HCT116 (cell line): Measurements from ENCODE around the gene SLC27A5. TPM values are rescaled to one million over a fixed set of nuclear protein-coding genes. Genes with fewer than 3 reads are reported as not detected.

Experiments
- ATAC-seq: fragments of 200-7000 bp; cut with Tn5 transposase; 2 replicates; pipeline ENCODE4 v1.9.1; 2020; ENCODE audit warnings: mild to moderate bottlenecking, moderate library complexity
- BruUV-seq: library from RNA; stranded (reverse); fragments of 400-500 nt; replicated peaks from 2 replicates; lab custom pipeline; 2021; lab: Mats Ljungman, UMichigan
- CTCF ChIA-PET: fragments of 300-600 bp; sonication (Branson Sonifier 250); formaldehyde crosslinking; loops from one replicate; lab custom pipeline; 2021; ENCODE audit warnings: antibody characterized with exemption; lab: Charles Lee
- POLR2A ChIA-PET: fragments of 300-600, 350-600 bp; sonication (Branson Sonifier 250); formaldehyde crosslinking; loops from one replicate; lab custom pipeline; 2021; ENCODE audit warnings: antibody characterized with exemption; lab: Charles Lee
- RAD21 ChIA-PET, 2 experiments: fragments of 300-600 bp; sonication (Branson Sonifier 250); formaldehyde crosslinking; loops; one replicate each; lab custom pipeline; 2023; ENCODE audit warnings: low total read pairs in 2 of 2; ENCODE audit not compliant: uncharacterized antibody in 2 of 2, unreplicated experiment in 2 of 2, low non-redundant PET in 1 of 2; lab: Charles Lee
- DNase-seq: peaks from one replicate; pipeline ENCODE4 v3.0.0-alpha.2; 2010; ENCODE audit warnings: low read depth, low spot score
- H2AFZ ChIP-seq: fragments of 200-600 bp; shearing (Covaris generic), sonication (generic); 2 replicates; pipeline ENCODE4 v1.6.1; 2017; ENCODE audit warnings: low read depth, mixed run types, mixed read lengths, antibody characterized with exemption, low read length; ENCODE audit not compliant: poor library complexity, severe bottlenecking
- H3K27ac ChIP-seq: 2 replicates; pipeline ENCODE4 v1.5.1; 2012; ENCODE audit warnings: low read depth, low read length
- H3K27me3 ChIP-seq: fragments of 200-600 bp; sonication (generic); 2 replicates; pipeline ENCODE4 v1.6.1; 2016; ENCODE audit warnings: mixed run types, low read length, mixed read lengths; ENCODE audit not compliant: insufficient read depth
- H3K36me3 ChIP-seq, 2 experiments: fragments of 200-500 bp in 1 of 2; fragments of 200-600 bp in 1 of 2; sonication (Bioruptor generic) in 1 of 2; sonication (generic) in 1 of 2; 2 replicates each; pipeline versions ENCODE4 v1.5.1 to v1.6.1; 2014 to 2016; ENCODE audit warnings: low read length in 2 of 2, inconsistent platforms in 1 of 2, mixed read lengths in 1 of 2, mixed run types in 1 of 2; ENCODE audit not compliant: insufficient read depth in 2 of 2, control insufficient read depth in 1 of 2
- H3K4me1 ChIP-seq, 2 experiments: fragments of 200-600 bp in 1 of 2; sonication (generic) in 1 of 2; 2 replicates each; pipeline versions ENCODE4 v1.5.1 to v1.6.1; 2012 to 2017; ENCODE audit warnings: low read length in 2 of 2, inconsistent platforms in 1 of 2, mild to moderate bottlenecking in 1 of 2, mixed read lengths in 1 of 2, mixed run types in 1 of 2, moderate library complexity in 1 of 2; ENCODE audit not compliant: insufficient read depth in 2 of 2, control insufficient read depth in 1 of 2
- H3K4me2 ChIP-seq: fragments of 200-600 bp; sonication (generic); 2 replicates; pipeline ENCODE4 v1.6.1; 2017; ENCODE audit warnings: mixed run types, low read length, mixed read lengths
- H3K4me3 ChIP-seq, 2 experiments: fragments of 200-600 bp in 1 of 2; sonication (generic) in 1 of 2; replicated peaks in 1 of 2; 2 replicates each; pipeline ENCODE4 v1.5.1; 2011 to 2016; ENCODE audit warnings: low read length in 2 of 2, control low read depth in 1 of 2, low read depth in 1 of 2, mild to moderate bottlenecking in 1 of 2, mixed read lengths in 1 of 2, mixed run types in 1 of 2
- H3K79me2 ChIP-seq: fragments of 200-600 bp; sonication (generic); 2 replicates; pipeline ENCODE4 v1.6.1; 2017; ENCODE audit warnings: mild to moderate bottlenecking, mixed run types, low read length, moderate library complexity, mixed read lengths; ENCODE audit not compliant: insufficient read depth
- H3K9ac ChIP-seq: fragments of 200-600 bp; sonication (generic); 2 replicates; pipeline ENCODE4 v1.6.1; 2016; ENCODE audit warnings: low read length, mixed read lengths
- H3K9me2 ChIP-seq: fragments of 200-600 bp; sonication (generic), shearing (Covaris generic); 2 replicates; pipeline ENCODE4 v1.6.1; 2017; ENCODE audit warnings: mixed run types, mild to moderate bottlenecking, moderate library complexity; ENCODE audit not compliant: insufficient read depth
- H3K9me3 ChIP-seq, 2 experiments: fragments of 200-500 bp in 1 of 2; fragments of 200-600 bp in 1 of 2; sonication (Bioruptor generic) in 1 of 2; sonication (generic) in 1 of 2; 2 replicates each; pipeline ENCODE4 v1.6.1; 2014 to 2017; ENCODE audit warnings: low read length in 2 of 2, mixed read lengths in 2 of 2, inconsistent platforms in 1 of 2, low read depth in 1 of 2, mild to moderate bottlenecking in 1 of 2, mixed run types in 1 of 2, moderate library complexity in 1 of 2; ENCODE audit not compliant: control insufficient read depth in 1 of 2, insufficient read depth in 1 of 2
- H4K20me1 ChIP-seq: fragments of 200-600 bp; sonication (generic), shearing (Covaris generic); 2 replicates; pipeline ENCODE4 v1.6.1; 2017; ENCODE audit warnings: mixed run types, mild to moderate bottlenecking, moderate library complexity; ENCODE audit not compliant: insufficient read depth
- ATF3 ChIP-seq: IDR thresholded peaks from 2 replicates; pipeline ENCODE4 v1.6.1; 2012
- CTCF ChIP-seq, 3 experiments: fragments of 200-600 bp in 1 of 3; sonication (generic) in 1 of 3; IDR thresholded peaks in 2 of 3; conservative IDR thresholded peaks in 1 of 3; 2 replicates each; pipeline ENCODE4 v1.5.1; 2012 to 2017; ENCODE audit warnings: low read depth in 2 of 3, low read length in 2 of 3, antibody characterized with exemption in 1 of 3, borderline replicate concordance in 1 of 3, control low read depth in 1 of 3, mild to moderate bottlenecking in 1 of 3, mixed read lengths in 1 of 3, mixed run types in 1 of 3, moderate library complexity in 1 of 3; ENCODE audit not compliant: insufficient read depth in 1 of 3
- EGR1 ChIP-seq: IDR thresholded peaks from 2 replicates; pipeline ENCODE4 v1.6.1; 2012; ENCODE audit warnings: low read depth
- EZH2 ChIP-seq: fragments of 200-600 bp; sonication (generic); IDR thresholded peaks from 2 replicates; pipeline ENCODE4 v1.6.1; 2017; ENCODE audit warnings: antibody characterized with exemption, mixed run types
- MAX ChIP-seq: IDR thresholded peaks from 2 replicates; pipeline ENCODE4 v1.6.1; 2012
- REST ChIP-seq: IDR thresholded peaks from 2 replicates; pipeline ENCODE4 v1.6.1; 2012; ENCODE audit warnings: low read depth
- YY1 ChIP-seq: IDR thresholded peaks from 2 replicates; pipeline ENCODE4 v1.6.1; 2011; ENCODE audit warnings: low read length, low read depth, moderate library complexity, mild to moderate bottlenecking; ENCODE audit not compliant: insufficient replicate concordance; ENCODE audit errors: extremely low read depth
- ZBTB33 ChIP-seq: IDR thresholded peaks from 2 replicates; pipeline ENCODE4 v1.6.1; 2011; ENCODE audit warnings: mild to moderate bottlenecking, low read length, moderate library complexity; ENCODE audit not compliant: insufficient replicate concordance; ENCODE audit errors: extremely low read depth
- intact Hi-C: fragments of 100-400 bp; cut with micrococcal nuclease; formaldehyde crosslinking; loops from 2 replicates; pipeline ENCODE4 v1.10.0; 2022
- total RNA-seq: library from RNA; stranded (reverse); gene quantifications from one replicate; pipeline ENCODE4 v1.2.1, GENCODE V29; 2021; ENCODE audit not compliant: unreplicated experiment

SLC27A5 gene
- total RNA-seq, 1 experiment from 2014 or later: 27.1 TPM

- TF ChIP-seq REST: no peak
- TF ChIP-seq EGR1: no peak
- TF ChIP-seq EZH2: no peak
- TF ChIP-seq ATF3: no peak
- TF ChIP-seq MAX: peak; percentile 86
Measured at GRCh38 chr19:58519355-58520256, 7.8 kb upstream of the SLC27A5 start, which contains the start of gene ZBTB45 (continued).

- Histone ChIP-seq H4K20me1 (no peaks in the 10 kb centered on the region), H3K4me2 (peak overlapping the region; percentile 91), H3K4me3 (peak overlapping the region; percentile 78 to 90), H3K9ac (peak overlapping the region; percentile 84), H3K27me3 (no peaks in the 10 kb centered on the region), H3K9me2 (no peaks in the 10 kb centered on the region), H3K27ac (peak overlapping the region; percentile 91), H3K36me3 (peaks cover 2 to 17% of the 10 kb centered on the region in 2 experiments; a peak in 2 of 4 replicates), H2AFZ (no peak overlapping the region), H3K79me2 (peaks cover 47% of the 10 kb centered on the region), H3K4me1 (peaks cover 12 to 38% of the 10 kb centered on the region in 2 experiments)
- intact Hi-C loops: loop anchor here (1.0 to 5.0 kb wide), 3 partner anchors 25 to 302 kb away; partner anchors contain the start of genes TRIM28 and ZSCAN22
- ChIA-PET POLR2A (interaction anchor here (1.3 to 3.8 kb wide), 5 partner anchors 18 to 156 kb away, joined by 3 to 33 read pairs (median 10); partner anchors contain the start of genes CHMP2A, TRIM28 and ZNF497), CTCF (interaction anchor here (0.5 to 3.3 kb wide), 11 partner anchors 12 to 291 kb away, joined by 3 to 20 read pairs (median 4); partner anchors contain the start of genes CHMP2A, TRIM28, ZNF446 and ZNF497)
- BruUV-seq: no TSS peak
- DNase-seq: no peak
- ATAC-seq: peak; percentile 41
- TF ChIP-seq YY1: peak; percentile 25
- TF ChIP-seq ATF3: no peak
- TF ChIP-seq CTCF (IDR thresholded peaks at IDR 0.05 in 2 of 3, conservative IDR thresholded peaks at IDR 0.05 in 1 of 3; ENCODE audit: borderline replicate concordance in 1 of 3, insufficient read depth in 1 of 3, low read depth in 2 of 3, low read length in 2 of 3): peak; percentile 36 to 75 (median 51); a peak in 4 of 6 replicates
- TF ChIP-seq ZBTB33: no peak
- TF ChIP-seq, all 23 proteins: peak for 2
- no peaks in the 10 kb centered on the region for H3K9me3 ChIP-seq
- RAD21 ChIA-PET: interaction anchor here in 1 of 2 experiments (2.2 kb wide), 1 partner anchor 36 kb away, joined by 6 read pairs; the partner anchor contains the start of gene CHMP2A
Measured at GRCh38 chr19:58519087-58519354, 7.2 kb upstream of the SLC27A5 start.
